Measurements from ENCODE around the gene PRMT1. TPM values are rescaled to one million over a fixed set of nuclear protein-coding genes. Genes with fewer than 3 reads are reported as not detected.

Gene PRMT1
- total RNA-seq, 3 donors from 2014 or later (not counting 1 experiment from before 2014, with no cell fraction given): 77.0 to 92.5 (median 78.2) TPM

- Mint-ChIP-seq H3K4me1 (no peaks in the 10 kb centered on the region), H3K27ac (no peak overlapping the region), H3K9me3 (no peaks in the 10 kb centered on the region), H3K27me3 (ENCODE audit: low read depth in 2 of 2) (peaks cover 0 to under 1% of the 10 kb centered on the region in 2 donors), H3K4me3 (no peak overlapping the region), H3K36me3 (no peaks in the 10 kb centered on the region)
- Histone ChIP-seq H3K9me3 (ENCODE audit: control insufficient read depth, insufficient read depth, low read length) (no peaks in the 10 kb centered on the region), H3K36me3 (ENCODE audit: control insufficient read depth, insufficient read depth, low read length) (no peaks in the 10 kb centered on the region), H3K27ac (ENCODE audit: low read length) (no peak overlapping the region), H3K4me3 (ENCODE audit: low read length) (no peak overlapping the region), H3K4me1 (ENCODE audit: control insufficient read depth, insufficient read depth, low read length) (no peaks in the 10 kb centered on the region), H3K27me3 (ENCODE audit: control insufficient read depth, insufficient read depth, low read length) (no peaks in the 10 kb centered on the region)
- ATAC-seq (no peak), DNase-seq (no peak)
- 81% methylated on average over 22 of the region's 22 CpGs for WGBS (ENCODE audit: insufficient coverage)
- intact Hi-C loops (cut with micrococcal nuclease): no loop called here
- TF ChIP-seq, protein P1, sequence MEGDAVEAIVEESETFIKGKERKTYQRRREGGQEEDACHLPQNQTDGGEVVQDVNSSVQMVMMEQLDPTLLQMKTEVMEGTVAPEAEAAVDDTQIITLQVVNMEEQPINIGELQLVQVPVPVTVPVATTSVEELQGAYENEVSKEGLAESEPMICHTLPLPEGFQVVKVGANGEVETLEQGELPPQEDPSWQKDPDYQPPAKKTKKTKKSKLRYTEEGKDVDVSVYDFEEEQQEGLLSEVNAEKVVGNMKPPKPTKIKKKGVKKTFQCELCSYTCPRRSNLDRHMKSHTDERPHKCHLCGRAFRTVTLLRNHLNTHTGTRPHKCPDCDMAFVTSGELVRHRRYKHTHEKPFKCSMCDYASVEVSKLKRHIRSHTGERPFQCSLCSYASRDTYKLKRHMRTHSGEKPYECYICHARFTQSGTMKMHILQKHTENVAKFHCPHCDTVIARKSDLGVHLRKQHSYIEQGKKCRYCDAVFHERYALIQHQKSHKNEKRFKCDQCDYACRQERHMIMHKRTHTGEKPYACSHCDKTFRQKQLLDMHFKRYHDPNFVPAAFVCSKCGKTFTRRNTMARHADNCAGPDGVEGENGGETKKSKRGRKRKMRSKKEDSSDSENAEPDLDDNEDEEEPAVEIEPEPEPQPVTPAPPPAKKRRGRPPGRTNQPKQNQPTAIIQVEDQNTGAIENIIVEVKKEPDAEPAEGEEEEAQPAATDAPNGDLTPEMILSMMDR (IDR thresholded peaks at IDR 0.05): no peak
Observed at GRCh38 chr19:49704888-49705642, 28.0 kb downstream of the PRMT1 start.

- no peak for ATAC-seq
- H3K9me3 Mint-ChIP-seq: no peaks in the 10 kb centered on the region
Observed at GRCh38 chr19:49705919-49706318, 28.8 kb downstream of the PRMT1 start.

GRCh38 chr19:49710372-49710951 lies 33.4 kb downstream of the PRMT1 start:
- peaks cover 4 to 7% of the 10 kb centered on the region in 2 donors for H3K27me3 Mint-ChIP-seq (ENCODE audit: low read depth in 2 of 2)
- 95% methylated on average over 18 of the region's 20 CpGs for WGBS (ENCODE audit: insufficient coverage)
- intact Hi-C loops (cut with micrococcal nuclease): no loop called here
- Histone ChIP-seq H3K27ac (ENCODE audit: low read length) (no peak overlapping the region), H3K4me3 (ENCODE audit: low read length) (no peak overlapping the region), H3K27me3 (ENCODE audit: control insufficient read depth, insufficient read depth, low read length) (no peaks in the 10 kb centered on the region), H3K36me3 (ENCODE audit: control insufficient read depth, insufficient read depth, low read length) (no peaks in the 10 kb centered on the region), H3K9me3 (ENCODE audit: control insufficient read depth, insufficient read depth, low read length) (no peaks in the 10 kb centered on the region), H3K4me1 (ENCODE audit: control insufficient read depth, insufficient read depth, low read length) (no peaks in the 10 kb centered on the region)
- peaks cover 0 to 5% of the 10 kb centered on the region in 2 donors for H3K4me1 Mint-ChIP-seq
- ATAC-seq (no peak), DNase-seq (no peak)
- TF ChIP-seq, protein P1 (IDR thresholded peaks at IDR 0.05): no peak
- H3K27ac Mint-ChIP-seq: no peak overlapping the region
- no peaks in the 10 kb centered on the region for H3K9me3 Mint-ChIP-seq
- no peaks in the 10 kb centered on the region for H3K36me3 Mint-ChIP-seq
- H3K4me3 Mint-ChIP-seq: no peak overlapping the region

More at GRCh38 chr19:49705919-49706318, 28.8 kb downstream of the PRMT1 start:
- Histone ChIP-seq H3K36me3 (ENCODE audit: control insufficient read depth, insufficient read depth, low read length) (no peaks in the 10 kb centered on the region), H3K27ac (ENCODE audit: low read length) (no peak overlapping the region), H3K4me3 (ENCODE audit: low read length) (no peak overlapping the region), H3K27me3 (ENCODE audit: control insufficient read depth, insufficient read depth, low read length) (no peaks in the 10 kb centered on the region), H3K4me1 (ENCODE audit: control insufficient read depth, insufficient read depth, low read length) (no peaks in the 10 kb centered on the region), H3K9me3 (ENCODE audit: control insufficient read depth, insufficient read depth, low read length) (no peaks in the 10 kb centered on the region)
- DNase-seq: no peak
- no peak overlapping the region for H3K27ac Mint-ChIP-seq
- intact Hi-C loops (cut with micrococcal nuclease): no loop called here
- 91% methylated on average over 16 of the region's 16 CpGs for WGBS (ENCODE audit: insufficient coverage)
- H3K4me1 Mint-ChIP-seq: no peaks in the 10 kb centered on the region
- peaks cover 0 to 7% of the 10 kb centered on the region in 2 donors for H3K27me3 Mint-ChIP-seq (ENCODE audit: low read depth in 2 of 2)
- TF ChIP-seq, protein P1 (IDR thresholded peaks at IDR 0.05): no peak
- no peak overlapping the region for H3K4me3 Mint-ChIP-seq
- H3K36me3 Mint-ChIP-seq: no peaks in the 10 kb centered on the region
